OCI-LY7 (cell line): ENCODE measurements around the gene ISYNA1. TPM values are rescaled to one million over a fixed set of nuclear protein-coding genes. Genes with fewer than 3 reads are reported as not detected.

ENCODE experiments used
- BruUV-seq: library from RNA; stranded (reverse); fragments of 400-500 nt; replicated peaks from 2 replicates; lab custom pipeline; 2021; lab: Mats Ljungman, UMichigan
- CTCF ChIA-PET: fragments of 300-600 bp; sonication (Branson Sonifier 250); formaldehyde crosslinking; loops from one replicate; lab custom pipeline; 2022; ENCODE audit warnings: antibody characterized with exemption; ENCODE audit not compliant: unreplicated experiment; lab: Charles Lee
- POLR2A ChIA-PET: fragments of 300-600 bp; sonication (Branson Sonifier 250); formaldehyde crosslinking; loops from one replicate; lab custom pipeline; 2022; ENCODE audit warnings: antibody characterized with exemption; lab: Charles Lee
- DNase-seq: peaks from one replicate; pipeline ENCODE4 v3.0.0-alpha.2; 2015; ENCODE audit warnings: low spot score
- H2AFZ ChIP-seq: fragments of 200-600 bp; sonication (generic), shearing (Covaris generic); 2 replicates; pipeline ENCODE4 v1.6.1; 2014; ENCODE audit warnings: mild to moderate bottlenecking, antibody characterized with exemption, low read length, moderate library complexity
- H3K27ac ChIP-seq: fragments of 200-600 bp; sonication (generic); 2 replicates; pipeline ENCODE4 v1.5.1; 2014; ENCODE audit warnings: mixed run types, low read depth, mild to moderate bottlenecking, moderate library complexity, low read length, inconsistent platforms; ENCODE audit not compliant: poor library complexity, severe bottlenecking
- H3K36me3 ChIP-seq: fragments of 200-600 bp; sonication (generic); 2 replicates; pipeline ENCODE4 v1.6.1; 2014; ENCODE audit warnings: mild to moderate bottlenecking, antibody characterized with exemption, low read length, moderate library complexity, mixed read lengths; ENCODE audit not compliant: insufficient read depth
- H3K4me1 ChIP-seq: fragments of 200-600 bp; sonication (generic); 2 replicates; pipeline ENCODE4 v1.5.1; 2014; ENCODE audit warnings: mild to moderate bottlenecking, low read length; ENCODE audit not compliant: insufficient read depth, poor library complexity, severe bottlenecking
- H3K4me2 ChIP-seq: fragments of 200-600 bp; sonication (generic); 2 replicates; pipeline ENCODE4 v1.6.1; 2014; ENCODE audit warnings: mild to moderate bottlenecking, low read length
- H3K4me3 ChIP-seq: fragments of 200-600 bp; sonication (generic); 2 replicates; pipeline ENCODE4 v1.5.1; 2014; ENCODE audit warnings: mild to moderate bottlenecking, low read depth, low read length; ENCODE audit not compliant: poor library complexity, severe bottlenecking
- H3K79me2 ChIP-seq: fragments of 200-600 bp; sonication (generic); 2 replicates; pipeline ENCODE4 v1.6.1; 2016; ENCODE audit warnings: low read depth, mild to moderate bottlenecking, low read length, moderate library complexity, mixed read lengths; ENCODE audit not compliant: insufficient read depth
- H3K9me2 ChIP-seq: fragments of 200-600 bp; sonication (generic); 2 replicates; pipeline ENCODE4 v1.6.1; 2016; ENCODE audit warnings: mild to moderate bottlenecking, low read length, mixed read lengths; ENCODE audit not compliant: insufficient read depth
- H3K9me3 ChIP-seq: fragments of 200-600 bp; sonication (generic); 2 replicates; pipeline ENCODE4 v1.6.1; 2014; ENCODE audit warnings: mild to moderate bottlenecking, mixed run types, low read length, mixed read lengths
- H4K20me1 ChIP-seq: fragments of 200-600 bp; sonication (generic); 2 replicates; pipeline ENCODE4 v1.6.1; 2014; ENCODE audit warnings: mild to moderate bottlenecking, antibody characterized with exemption, low read length, moderate library complexity, mixed read lengths; ENCODE audit not compliant: insufficient read depth
- EZH2phosphoT487 ChIP-seq: fragments of 200-600 bp; sonication (generic); IDR thresholded peaks from 2 replicates; pipeline ENCODE4 v1.6.1; 2018; ENCODE audit warnings: low read depth, borderline replicate concordance, mild to moderate bottlenecking, mixed run types, antibody characterized with exemption, low read length, moderate library complexity, mixed read lengths
- intact Hi-C: fragments of 100-400 bp; cut with micrococcal nuclease; formaldehyde crosslinking; loops from one replicate; pipeline ENCODE4 v1.10.0; 2022; ENCODE audit not compliant: unreplicated experiment
- total RNA-seq, 2 experiments: library from RNA; depleted of rRNA in 1 of 2; stranded (reverse); fragments of >200 nt in 1 of 2; shearing (Covaris generic) in 1 of 2; gene quantifications; 2 replicates each; pipeline ENCODE4 v1.2.3, GENCODE V29; 2014 to 2022
- TF ChIP-seq, protein P1 (sequence below): fragments of 200-600 bp; sonication (generic); conservative IDR thresholded peaks from 2 replicates; pipeline ENCODE4 v1.5.1; 2014; ENCODE audit warnings: mild to moderate bottlenecking, antibody characterized with exemption, low read length, moderate library complexity, mixed read lengths

The ISYNA1 gene
- total RNA-seq, 2 experiments from 2014 or later, result 1.8 to 8.9 TPM

DNA sequence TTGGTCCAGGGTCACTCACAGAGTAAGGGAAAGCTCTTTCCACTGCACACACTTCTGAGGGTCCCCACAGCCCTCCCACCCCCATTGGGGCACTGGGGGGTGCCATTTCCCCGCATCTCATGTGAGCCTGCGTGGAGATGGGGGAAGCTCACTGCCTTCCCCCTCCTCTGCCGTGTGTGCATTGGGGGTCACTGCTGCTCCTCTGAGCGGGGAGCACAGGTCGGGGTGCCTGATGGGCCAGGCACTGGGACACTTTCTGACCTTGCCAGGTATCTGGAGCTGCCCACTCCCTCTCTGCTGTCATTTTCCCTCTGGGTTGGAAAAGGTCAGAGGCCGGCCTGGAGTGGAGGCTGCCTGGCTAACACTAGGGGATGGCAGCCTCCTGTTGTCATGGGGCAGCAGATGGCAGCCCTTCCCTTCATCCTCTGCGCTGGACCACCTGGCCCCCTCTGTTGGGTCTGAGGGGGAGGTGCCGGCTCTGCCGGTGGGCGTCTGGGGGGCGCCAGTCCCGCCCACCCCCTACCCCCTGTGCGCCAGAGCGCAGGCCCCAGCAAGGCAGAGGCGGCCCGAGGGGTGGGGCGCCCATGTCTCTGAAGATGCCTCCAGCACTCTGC lies 9.7 kb downstream of the ISYNA1 start:
- intact Hi-C loops, result loop anchor here (10.0 kb wide), 1 partner anchor 407 kb away; the partner anchor contains the start of gene UPF1
- no peaks in the 10 kb centered on the region; the same call in 1 of the 2 replicates for H4K20me1 ChIP-seq
- H3K4me2 ChIP-seq, result peak overlapping the region; percentile 66
- no peak for DNase-seq
- BruUV-seq, result no TSS peak
- ChIA-PET CTCF (no interaction called here), POLR2A (interaction anchor here (1.0 kb wide), 1 partner anchor 372 kb away, joined by 3 read pairs; no protein-coding TSS in a partner anchor)
- no peaks in the 10 kb centered on the region for H3K36me3 ChIP-seq
- peaks cover 59% of the 10 kb centered on the region for H3K4me1 ChIP-seq
- H3K27ac ChIP-seq, result peak overlapping the region; percentile 37
- TF ChIP-seq, protein P1, sequence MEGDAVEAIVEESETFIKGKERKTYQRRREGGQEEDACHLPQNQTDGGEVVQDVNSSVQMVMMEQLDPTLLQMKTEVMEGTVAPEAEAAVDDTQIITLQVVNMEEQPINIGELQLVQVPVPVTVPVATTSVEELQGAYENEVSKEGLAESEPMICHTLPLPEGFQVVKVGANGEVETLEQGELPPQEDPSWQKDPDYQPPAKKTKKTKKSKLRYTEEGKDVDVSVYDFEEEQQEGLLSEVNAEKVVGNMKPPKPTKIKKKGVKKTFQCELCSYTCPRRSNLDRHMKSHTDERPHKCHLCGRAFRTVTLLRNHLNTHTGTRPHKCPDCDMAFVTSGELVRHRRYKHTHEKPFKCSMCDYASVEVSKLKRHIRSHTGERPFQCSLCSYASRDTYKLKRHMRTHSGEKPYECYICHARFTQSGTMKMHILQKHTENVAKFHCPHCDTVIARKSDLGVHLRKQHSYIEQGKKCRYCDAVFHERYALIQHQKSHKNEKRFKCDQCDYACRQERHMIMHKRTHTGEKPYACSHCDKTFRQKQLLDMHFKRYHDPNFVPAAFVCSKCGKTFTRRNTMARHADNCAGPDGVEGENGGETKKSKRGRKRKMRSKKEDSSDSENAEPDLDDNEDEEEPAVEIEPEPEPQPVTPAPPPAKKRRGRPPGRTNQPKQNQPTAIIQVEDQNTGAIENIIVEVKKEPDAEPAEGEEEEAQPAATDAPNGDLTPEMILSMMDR, result no peak
- no peak for TF ChIP-seq EZH2phosphoT487
- H3K9me3 ChIP-seq, result no peaks in the 10 kb centered on the region
- H3K79me2 ChIP-seq, result peaks cover 3% of the 10 kb centered on the region; the same call in 1 of the 2 replicates
- no peaks in the 10 kb centered on the region for H3K9me2 ChIP-seq
- H2AFZ ChIP-seq, result no peak overlapping the region
- no peak overlapping the region for H3K4me3 ChIP-seq

DNA sequence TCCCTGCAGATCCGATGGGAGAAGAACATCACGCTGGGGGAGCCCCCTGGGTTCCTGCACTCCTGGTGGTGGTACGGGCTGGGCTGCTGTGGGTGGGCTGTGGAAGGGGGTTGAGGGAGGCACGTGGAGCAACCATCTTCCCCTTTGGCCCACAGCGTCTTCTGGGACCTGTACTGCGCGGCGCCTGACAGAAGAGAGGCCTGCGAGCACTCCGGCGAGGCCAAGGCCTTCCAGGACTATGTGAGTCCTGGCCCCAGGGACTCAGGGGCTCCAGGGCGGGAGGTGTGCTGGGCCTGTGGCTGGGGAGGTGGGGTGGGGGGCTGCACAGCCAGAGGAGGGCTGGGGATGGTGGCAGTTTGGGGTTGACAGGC lies 10.2 kb downstream of the ISYNA1 start:
- no peak overlapping the region for H3K4me2 ChIP-seq
- no peaks in the 10 kb centered on the region for H3K36me3 ChIP-seq
- no peaks in the 10 kb centered on the region for H3K9me3 ChIP-seq
- ChIA-PET CTCF (no interaction called here), POLR2A (no interaction called here)
- BruUV-seq, result no TSS peak
- TF ChIP-seq EZH2phosphoT487, result no peak
- TF ChIP-seq, protein P1, result no peak
- intact Hi-C loops, result loop anchor here (10.0 kb wide), 1 partner anchor 407 kb away; the partner anchor contains the start of gene UPF1
- H4K20me1 ChIP-seq, result no peaks in the 10 kb centered on the region; the same call in 1 of the 2 replicates
- no peak overlapping the region for H3K27ac ChIP-seq
- H3K79me2 ChIP-seq, result peaks cover 8% of the 10 kb centered on the region; the same call in 1 of the 2 replicates
- no peak for DNase-seq
- H3K9me2 ChIP-seq, result no peaks in the 10 kb centered on the region
- H2AFZ ChIP-seq, result no peak overlapping the region
- no peak overlapping the region for H3K4me3 ChIP-seq
- H3K4me1 ChIP-seq, result peaks cover 59% of the 10 kb centered on the region
